Posterior vena cava (tissue), 2 donors: ENCODE results near the gene SNX30. TPM values are rescaled to one million over a fixed set of nuclear protein-coding genes. Genes with fewer than 3 reads are reported as not detected.

Experiments
- DNase-seq: peaks from one replicate; pipeline ENCODE4 v3.0.0-alpha.2; 2020; ENCODE audit warnings: low spot score
- intact Hi-C, 2 donors: fragments of 100-400 bp; cut with DNase I; formaldehyde crosslinking; loops; one replicate each; pipeline versions ENCODE4 v1.14.1 to v1.14.2; 2022 to 2023
- total RNA-seq, 2 donors: library from RNA; stranded (reverse); fragmentation: NEBNext Ultra II Directional; extraction: Animal tissue kit (Norgen Biotek cat#: 25700); gene quantifications; one replicate each; pipeline ENCODE4 v1.2.1, GENCODE V29; 2021
- donor health status: DM: yes; HTN: yes; CAD: no.
- donor health status: DM: yes; HTN: yes; CAD: no.

SNX30 gene
- total RNA-seq, 2 donors from 2014 or later = 7.8 to 8.6 TPM

GRCh38 chr9:112809906-112810305 is 59.3 kb downstream of the SNX30 start:
- intact Hi-C loops = loop anchor here in 1 of 2 donors (10.0 kb wide), 1 partner anchor 55 kb away; the partner anchor contains the start of gene SNX30

GRCh38 chr9:112810696-112811490 is 60.3 kb downstream of the SNX30 start:
- DNase-seq = no peak
- intact Hi-C loops = loop anchor here in 1 of 2 donors (10.0 kb wide), 1 partner anchor 56 kb away; the partner anchor contains the start of gene SNX30

More at GRCh38 chr9:112809906-112810305, 59.3 kb downstream of the SNX30 start:
- DNase-seq = no peak

DNA sequence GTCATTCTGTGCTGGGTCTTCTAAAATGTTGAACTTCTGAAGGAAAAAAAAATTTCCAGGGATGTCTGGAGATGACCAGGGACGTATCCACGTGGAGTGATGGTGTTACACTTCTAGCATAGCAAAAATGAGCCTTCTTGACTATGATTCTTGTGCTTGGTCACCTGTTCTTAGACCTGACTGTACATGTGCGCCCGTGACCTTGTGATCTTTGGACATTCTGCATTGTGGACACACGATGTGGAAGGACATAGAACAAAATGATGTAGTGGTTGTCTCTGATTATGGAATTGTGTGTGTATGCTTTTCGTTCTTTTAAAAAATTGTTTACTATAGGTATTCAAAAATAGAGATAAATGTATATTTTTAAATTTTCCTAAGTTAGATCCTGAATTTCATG is 61.0 kb downstream of the SNX30 start:
- intact Hi-C loops = loop anchor here in 1 of 2 donors (10.0 kb wide), 1 partner anchor 57 kb away; the partner anchor contains the start of gene SNX30
- no peak for DNase-seq

DNA sequence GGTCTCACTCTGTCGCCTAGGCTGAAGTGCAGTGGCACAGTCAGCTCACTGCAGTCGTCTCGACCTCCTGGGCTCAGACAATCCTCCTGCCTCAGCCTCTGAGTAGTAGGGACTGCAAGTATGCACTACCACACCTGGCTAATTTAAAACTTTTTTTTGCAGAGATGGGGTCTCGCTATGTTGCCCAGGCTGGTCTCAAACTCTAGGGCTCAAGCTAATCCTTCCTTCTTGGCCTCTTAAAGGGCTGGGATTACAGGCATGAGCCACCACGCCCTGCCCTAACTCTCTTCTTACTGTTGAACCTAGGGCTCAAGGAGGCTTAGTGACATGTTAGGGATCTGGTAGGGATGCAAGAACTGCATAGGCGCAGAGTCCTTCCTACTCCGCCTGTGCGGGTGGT is 65.3 kb downstream of the SNX30 start:
- no peak for DNase-seq
- intact Hi-C loops = loop anchor here in 1 of 2 donors (10.0 kb wide), 1 partner anchor 61 kb away; the partner anchor contains the start of gene SNX30

GRCh38 chr9:112817860-112818203 is 67.3 kb downstream of the SNX30 start:
- intact Hi-C loops = loop anchor here in 1 of 2 donors (10.0 kb wide), 1 partner anchor 63 kb away; the partner anchor contains the start of gene SNX30
- DNase-seq = no peak

DNA sequence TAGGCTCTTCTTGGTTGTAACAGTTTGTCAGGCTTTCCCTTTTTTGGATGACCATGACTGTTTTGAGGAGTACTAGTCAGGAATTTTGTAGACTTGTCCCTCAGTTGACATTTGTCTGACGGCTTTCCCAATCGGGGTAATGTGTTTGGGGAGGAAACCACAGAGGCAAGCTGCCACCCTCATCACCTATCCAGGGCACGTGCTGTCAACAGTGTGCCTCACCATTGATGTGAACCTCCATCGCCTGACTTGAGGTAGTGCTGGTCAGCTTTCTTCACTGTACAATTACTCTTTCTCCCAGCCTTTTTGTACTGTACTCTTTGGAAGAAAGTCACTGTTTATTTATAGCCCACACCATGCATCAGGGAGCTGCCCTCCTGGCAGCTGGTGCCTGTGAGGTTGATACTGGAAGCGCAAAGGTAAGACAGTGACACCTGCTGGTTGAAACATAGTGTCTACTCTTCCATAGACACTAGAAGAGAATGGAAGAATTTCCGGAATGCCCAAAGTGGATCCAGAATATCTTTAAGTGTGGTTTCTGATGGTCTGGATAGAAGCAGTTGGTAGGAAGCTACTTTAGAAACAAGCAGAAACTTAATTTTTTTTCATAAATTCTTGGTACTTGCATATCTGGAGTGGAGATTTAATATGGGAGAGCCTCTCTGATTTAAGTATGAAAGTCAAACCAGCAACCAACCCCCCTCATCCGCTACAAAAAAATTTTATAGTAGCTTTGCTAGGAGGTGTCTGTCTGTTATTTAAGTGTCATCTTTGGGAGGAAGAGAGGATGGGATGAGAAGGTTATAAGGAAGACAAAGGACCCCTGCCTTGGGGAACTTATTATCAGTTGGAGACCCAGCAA is 69.3 kb downstream of the SNX30 start:
- intact Hi-C loops = loop anchor here in 1 of 2 donors (10.0 kb wide), 1 partner anchor 65 kb away; the partner anchor contains the start of gene SNX30
- DNase-seq = no peak

DNA sequence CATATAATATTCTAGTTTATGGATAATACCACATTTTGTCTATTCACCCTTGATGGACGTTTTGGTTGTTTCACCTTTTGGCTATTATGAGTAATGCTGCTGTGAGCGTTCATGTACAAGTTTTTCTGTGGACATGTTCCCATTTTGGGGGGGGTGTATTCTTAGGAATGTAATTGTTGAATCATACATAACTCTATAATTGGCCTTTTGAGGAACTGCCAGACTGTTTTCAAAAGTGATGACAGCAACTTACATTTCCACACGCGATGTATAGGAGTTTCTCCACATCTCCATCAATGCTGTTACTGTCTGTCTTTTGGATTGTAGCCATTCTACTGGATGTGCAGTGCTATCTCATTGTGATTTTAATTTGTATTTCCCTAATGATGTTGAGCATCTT is 70.3 kb downstream of the SNX30 start:
- intact Hi-C loops = no loop called here
- DNase-seq = no peak

DNA sequence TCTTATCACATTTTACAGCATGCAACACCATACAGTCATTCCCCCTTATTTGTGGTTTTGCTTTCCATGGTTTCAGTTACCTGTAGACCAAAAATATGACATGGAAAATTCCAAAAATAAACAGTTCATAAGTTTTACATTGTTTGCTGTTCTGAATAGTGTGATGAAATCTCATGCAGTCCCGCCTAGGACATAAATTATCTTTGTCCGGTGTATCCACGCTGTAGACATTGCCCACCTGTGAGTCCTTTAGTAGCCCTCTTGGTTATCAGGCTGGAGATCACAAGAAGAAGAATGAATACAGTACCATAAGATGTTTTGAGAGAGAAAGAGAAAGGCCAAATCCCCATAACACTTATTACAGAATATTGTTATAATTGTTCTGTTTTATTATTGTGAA is 72.1 kb downstream of the SNX30 start:
- DNase-seq = no peak
- intact Hi-C loops = no loop called here

GRCh38 chr9:112823257-112823656 is 72.7 kb downstream of the SNX30 start:
- intact Hi-C loops = no loop called here

GRCh38 chr9:112831281-112831851 is 80.8 kb downstream of the SNX30 start:
- DNase-seq = peak; percentile 84
- intact Hi-C loops = no loop called here

More at GRCh38 chr9:112823257-112823656, 72.7 kb downstream of the SNX30 start:
- no peak for DNase-seq

GRCh38 chr9:112831969-112832368 is 81.4 kb downstream of the SNX30 start:
- DNase-seq = no peak
- intact Hi-C loops = no loop called here

- intact Hi-C loops = no loop called here
- no peak for DNase-seq
Measured at GRCh38 chr9:112833081-112833480, 82.5 kb downstream of the SNX30 start.

DNA sequence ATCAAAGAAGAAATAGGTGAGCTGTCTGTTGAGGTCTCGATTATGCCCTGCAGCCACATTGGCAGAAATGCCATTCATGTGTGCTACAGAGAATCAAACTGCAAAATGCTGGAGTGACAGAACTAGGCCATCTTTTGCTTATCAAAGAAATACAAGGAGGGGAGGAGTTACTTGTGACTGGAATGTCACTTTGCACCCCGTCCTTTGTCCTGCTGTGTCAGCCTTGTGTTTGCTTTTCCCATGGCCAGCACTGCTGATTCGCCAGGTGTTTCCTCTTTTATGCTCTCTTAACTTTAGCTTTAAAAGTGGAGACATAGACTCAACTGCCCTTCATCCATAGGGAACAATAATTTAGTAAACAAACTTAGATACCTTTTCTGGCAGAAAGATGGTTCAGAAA is 85.8 kb downstream of the SNX30 start:
- intact Hi-C loops = no loop called here
- no peak for DNase-seq

- intact Hi-C loops = no loop called here
- DNase-seq = no peak
Measured at GRCh38 chr9:112838342-112838741, 87.8 kb downstream of the SNX30 start.

GRCh38 chr9:112839331-112839730 is 88.8 kb downstream of the SNX30 start:
- intact Hi-C loops = no loop called here
- no peak for DNase-seq

DNA sequence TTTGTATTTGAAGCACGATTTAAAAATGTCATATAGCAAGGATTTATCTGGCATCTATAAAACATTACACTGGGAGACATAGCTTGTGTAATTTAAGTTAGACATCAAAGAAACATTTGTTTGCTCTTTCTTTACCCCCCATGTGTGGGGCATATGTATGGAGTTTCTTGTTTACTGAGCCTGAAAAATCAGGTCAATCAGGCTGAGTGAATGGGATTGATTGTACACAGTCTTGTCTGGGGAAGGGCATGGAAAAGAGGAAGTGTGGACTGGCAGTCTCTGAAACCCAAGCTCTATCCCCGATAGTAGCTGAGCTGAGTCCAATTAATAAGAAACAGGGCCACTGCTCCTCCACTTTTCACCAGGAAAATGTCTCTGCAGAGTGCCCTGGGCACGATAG is 90.7 kb downstream of the SNX30 start:
- intact Hi-C loops = no loop called here
- no peak for DNase-seq

DNA sequence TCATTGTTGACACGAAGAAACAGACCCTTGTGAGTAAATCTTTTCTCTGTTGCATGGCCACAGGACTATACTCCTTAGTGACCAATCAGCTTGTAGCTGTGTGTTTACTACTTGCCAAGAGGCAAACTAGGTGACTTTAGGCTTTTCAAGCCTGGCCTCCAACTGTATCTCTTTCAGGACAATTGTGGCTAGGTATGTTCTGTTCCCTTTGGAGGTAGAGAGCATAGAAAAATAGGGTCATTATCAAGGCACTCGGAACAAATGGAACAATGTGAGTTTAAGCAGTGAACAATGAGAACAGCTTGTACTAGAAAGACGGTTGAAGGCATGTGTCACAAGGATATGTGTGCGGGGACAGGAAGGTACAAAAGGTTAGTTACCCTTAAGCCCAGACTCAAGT is 92.0 kb downstream of the SNX30 start:
- no peak for DNase-seq
- intact Hi-C loops = no loop called here

GRCh38 chr9:112844771-112845542 is 94.4 kb downstream of the SNX30 start:
- DNase-seq = peak; percentile 94
- intact Hi-C loops = no loop called here
